ENCODE results near the gene EDEM1.

EDEM1 gene

DNA sequence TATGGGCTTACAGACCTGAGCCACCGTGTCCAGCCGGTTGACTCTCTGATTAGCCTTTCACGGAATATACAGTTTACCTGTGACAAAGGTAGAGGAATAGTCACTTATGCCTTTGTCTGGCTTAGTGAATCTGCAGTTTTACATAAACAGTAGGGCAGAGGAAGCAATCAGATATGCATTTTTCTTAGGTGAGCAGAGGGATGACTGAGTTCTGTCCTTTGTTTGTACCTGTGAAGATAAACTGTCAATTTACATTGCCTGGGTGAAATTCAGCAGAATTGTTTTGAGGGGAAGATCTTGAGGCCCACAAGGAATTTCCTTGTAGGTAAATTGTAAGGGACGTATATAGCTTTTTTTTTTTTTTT lies 10.8 kb downstream of the EDEM1 start:
- DNase-seq (ENCODE audit: low read depth in 1 of 2, low spot score in 1 of 2) = no peak

DNA sequence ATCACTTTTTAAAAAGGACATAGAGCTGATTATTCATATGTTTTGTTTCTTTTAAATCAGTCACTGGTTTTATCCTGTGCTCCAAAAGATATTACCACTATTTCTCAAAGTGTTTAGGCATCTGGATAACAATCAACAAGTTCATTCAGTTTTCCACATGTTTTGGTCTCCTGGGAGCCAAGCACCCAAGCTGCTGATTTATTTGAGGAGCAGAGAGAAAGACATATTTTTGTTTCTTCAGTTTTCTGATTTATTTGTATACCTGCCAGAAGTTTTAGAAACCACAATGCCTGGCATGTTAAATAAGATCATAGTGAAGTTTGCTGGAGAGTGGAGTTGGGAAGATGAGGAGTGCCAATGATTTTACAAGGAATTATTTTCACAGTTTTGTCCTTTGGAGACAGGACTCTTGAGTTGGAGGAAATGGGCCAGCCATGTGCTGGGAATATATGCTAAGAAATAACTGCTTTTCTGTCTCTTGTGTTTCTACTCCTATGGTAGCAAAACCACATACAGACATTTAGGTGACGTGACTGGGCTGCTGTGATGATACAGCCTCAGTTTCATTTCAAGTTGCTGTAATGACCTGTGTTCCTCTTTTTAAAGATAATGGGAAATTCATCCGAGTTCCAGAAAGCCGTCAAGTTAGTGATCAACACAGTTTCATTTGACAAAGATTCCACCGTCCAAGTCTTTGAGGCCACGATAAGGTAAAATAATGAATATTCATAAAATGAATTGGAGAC lies 11.7 kb downstream of the EDEM1 start:
- DNase-seq (ENCODE audit: low read depth in 1 of 2, low spot score in 1 of 2) = no peak

DNA sequence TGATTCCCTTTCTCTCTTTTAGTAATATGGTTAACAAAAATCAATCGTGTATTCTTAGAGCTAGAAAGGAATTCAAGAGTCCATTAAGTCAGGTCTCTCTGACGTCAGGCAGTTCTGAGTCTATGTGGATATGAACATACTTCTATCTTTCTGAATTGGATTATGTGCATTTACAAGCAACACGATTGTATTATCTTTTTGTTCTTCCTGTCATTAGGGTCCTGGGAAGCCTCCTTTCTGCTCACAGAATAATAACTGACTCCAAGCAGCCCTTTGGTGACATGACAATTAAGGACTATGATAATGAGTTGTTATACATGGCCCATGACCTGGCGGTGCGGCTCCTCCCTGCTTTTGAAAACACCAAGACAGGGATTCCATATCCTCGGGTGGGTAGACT lies 14.0 kb downstream of the EDEM1 start:
- no peak for DNase-seq (ENCODE audit: low read depth in 1 of 2, low spot score in 1 of 2)

DNA sequence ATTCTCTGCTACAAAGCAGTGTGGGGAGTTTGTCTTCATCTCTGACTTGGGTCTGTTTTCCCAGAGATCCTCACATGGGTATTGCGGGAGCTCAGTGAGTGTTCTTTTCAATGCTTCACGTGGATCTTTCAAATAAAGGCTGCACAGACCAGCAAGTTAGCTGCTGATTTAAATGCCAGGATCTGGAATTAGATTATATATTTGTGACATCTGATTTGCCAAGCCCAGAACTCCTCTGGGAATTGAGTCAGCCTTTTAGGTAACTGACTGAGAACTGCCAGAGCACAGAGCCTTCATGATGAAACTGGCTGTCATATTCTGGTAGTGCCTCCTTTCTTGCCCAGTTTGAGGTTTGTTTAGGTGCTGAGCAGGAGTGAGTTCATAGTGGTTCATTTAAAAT lies 14.7 kb downstream of the EDEM1 start:
- no peak for DNase-seq (ENCODE audit: low read depth in 1 of 2, low spot score in 1 of 2)

DNA sequence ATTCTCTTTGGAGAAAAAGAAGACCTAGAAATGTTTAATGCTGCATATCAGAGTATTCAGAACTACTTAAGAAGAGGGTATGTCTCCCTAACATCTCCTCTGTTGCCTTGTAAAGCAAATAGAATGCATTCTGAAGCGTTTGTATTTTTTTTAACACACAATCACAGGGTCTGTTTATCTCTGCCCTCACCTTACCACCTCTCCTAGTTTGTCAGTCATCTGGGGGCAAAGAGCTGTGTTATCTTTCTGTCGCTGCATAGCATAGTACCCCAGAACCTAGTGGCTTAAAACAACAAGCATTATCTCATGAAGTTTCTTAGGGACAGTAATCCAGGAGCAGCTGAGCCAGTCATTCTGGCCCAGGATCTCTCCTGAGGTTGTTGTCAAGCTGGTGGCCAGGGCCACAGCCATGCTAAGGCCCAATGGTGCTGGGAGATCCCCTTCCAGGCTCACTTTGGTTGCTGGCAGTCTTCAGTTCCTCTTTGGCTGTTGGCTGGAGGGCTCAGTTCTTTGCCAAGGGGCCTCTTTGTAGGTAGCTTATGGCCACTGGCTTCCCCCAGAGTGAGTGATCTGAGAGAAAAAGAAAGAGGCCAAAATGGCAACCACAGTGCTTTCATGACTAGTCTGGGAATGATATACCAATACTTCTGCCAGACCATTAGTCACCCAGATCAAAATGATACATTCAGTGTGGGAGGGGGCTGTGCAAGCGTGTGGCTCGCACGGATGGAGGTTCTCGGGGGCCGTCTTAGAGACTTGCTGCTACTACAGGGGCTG lies 17.8 kb downstream of the EDEM1 start:
- DNase-seq (ENCODE audit: low read depth in 1 of 2, low spot score in 1 of 2) = no peak

DNA sequence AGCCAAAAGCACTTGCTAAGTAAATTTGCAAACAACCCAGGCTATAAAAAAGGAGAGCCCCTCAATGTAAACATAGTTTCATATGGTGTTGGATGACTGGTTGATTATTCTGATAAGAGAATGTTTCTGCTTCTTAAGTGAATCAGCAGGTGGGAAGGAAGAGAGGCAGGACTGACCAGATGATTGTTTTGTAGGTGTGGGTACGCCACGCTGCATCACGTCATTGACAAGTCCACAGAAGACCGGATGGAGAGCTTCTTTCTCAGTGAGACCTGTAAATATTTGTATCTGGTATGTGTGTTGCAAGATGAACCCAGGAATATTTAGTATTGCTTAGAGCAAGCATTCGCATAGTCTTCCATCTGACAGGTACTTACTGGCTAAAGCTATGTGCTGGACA lies 23.4 kb downstream of the EDEM1 start:
- no peak for DNase-seq (ENCODE audit: low read depth in 1 of 2, low spot score in 1 of 2)

DNA sequence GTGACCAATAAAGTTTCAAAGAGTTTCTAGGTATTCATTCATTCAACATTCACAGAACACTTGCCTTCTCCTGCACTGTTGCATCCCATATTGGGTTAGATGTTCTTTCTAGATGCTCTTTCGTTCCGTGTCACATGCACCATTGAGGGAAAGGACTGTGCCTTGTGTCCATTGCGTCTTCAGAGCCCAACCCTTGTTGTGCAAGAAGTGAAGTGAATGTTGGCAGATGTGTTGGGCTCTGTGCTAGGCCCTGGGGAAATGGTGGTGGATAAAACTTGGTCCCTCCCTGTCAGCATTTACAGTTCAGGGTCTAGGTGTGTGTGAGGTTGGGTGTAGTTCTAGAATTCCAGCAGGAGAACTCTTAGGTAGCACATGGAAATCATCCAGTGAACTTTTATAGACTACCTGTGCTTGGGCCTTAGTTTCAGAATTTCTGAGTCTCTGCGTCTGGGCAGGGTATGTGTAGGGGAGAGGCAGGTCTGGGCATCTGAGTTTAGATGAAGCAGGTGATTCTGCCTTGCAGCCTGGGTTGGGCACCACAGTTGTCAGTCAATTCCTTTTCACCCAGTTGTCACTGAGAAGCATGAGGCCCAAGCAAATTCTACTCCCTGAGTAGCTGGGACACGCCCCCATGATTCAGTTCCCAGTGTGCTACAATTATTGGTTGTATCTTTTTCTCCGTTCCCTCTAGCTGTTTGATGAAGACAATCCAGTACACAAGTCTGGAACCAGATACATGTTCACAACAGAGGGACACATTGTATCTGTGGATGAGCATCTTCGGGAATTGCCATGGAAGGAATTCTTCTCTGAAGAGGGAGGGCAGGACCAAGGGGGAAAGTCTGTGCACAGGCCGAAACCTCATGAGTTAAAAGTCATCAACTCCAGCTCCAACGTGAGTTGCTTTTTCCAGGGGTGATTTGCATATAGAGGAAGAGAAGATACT lies 25.4 kb downstream of the EDEM1 start:
- DNase-seq (ENCODE audit: low read depth in 1 of 2, low spot score in 1 of 2) = no peak

DNA sequence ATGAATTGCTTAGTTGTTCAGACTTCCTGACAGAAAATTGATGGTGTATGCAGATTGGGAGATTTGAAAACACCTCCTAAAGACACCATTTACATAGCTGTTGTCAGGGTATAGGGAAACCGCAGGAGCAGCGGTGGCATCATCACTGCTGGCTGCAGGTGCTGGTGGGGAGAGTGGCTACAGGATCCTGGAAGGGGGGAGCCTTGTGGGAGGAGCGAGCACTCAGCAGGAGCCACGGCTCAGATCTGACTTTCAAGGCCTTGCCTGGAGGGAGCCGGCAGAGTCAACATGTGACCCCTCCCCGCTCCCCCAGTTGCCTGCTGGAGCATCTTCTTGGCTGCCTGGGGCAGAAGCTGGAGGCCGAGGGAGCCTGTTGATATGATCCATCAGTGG lies 26.1 kb downstream of the EDEM1 start:
- DNase-seq (ENCODE audit: low read depth in 1 of 2, low spot score in 1 of 2) = no peak

DNA sequence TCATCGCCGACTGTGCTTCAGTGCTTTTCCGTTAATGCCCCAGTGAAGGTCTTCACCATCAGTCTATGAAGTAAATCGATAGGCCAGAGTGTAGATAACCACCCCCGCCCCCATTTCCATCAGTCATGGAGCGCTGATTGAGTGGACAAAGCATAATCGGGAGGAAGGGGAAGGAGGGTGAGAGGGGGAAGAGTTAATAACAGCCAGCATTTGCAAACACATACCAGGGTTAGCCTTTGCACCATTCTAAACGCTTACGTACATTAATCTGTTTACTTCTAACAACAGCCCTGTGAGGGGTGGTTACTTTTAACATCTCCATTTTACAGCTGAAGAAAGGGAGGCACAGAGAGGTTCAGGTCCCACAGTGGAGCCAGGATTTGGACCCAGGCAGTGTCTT lies 26.8 kb downstream of the EDEM1 start:
- DNase-seq (ENCODE audit: low read depth in 1 of 2, low spot score in 1 of 2) = no peak

DNA sequence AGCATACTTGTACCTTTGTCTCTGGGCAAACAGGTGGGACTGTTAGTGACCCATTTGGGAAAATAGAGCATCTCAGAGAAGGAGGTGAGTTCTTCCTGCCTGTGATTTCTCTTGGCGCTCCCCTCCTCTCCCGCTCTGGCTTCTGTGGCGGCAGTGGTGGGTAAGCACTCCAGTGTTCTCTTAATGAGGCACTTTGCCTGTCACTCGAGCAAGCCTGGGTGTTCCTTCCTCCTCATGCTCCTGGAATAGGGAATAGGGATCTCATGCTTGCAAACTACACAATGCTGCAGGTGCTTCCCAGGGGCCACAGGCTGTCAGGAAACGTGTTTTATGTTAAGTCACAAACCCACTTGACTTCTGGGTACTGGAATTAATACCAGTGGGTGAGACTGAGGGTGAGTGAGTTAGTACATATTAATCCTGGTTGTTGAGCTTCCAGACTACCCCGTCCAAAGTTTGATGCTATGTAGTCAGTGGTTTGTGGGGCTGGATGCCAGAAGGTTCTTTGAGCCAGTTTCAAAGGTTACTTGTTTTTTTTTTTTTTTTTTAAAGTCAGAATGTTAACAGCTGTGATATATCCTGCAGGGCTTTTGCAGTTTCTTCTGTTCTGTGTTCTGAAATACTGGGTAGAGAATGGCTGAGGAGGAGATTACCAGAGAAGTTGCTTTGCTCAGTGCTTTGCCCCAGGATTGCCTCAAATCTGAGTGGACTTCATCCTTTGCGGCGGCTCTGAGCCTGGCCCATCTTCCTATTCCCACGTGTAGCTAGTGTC lies 30.5 kb downstream of the EDEM1 start:
- DNase-seq (ENCODE audit: low read depth in 1 of 2, low spot score in 1 of 2) = no peak

DNA sequence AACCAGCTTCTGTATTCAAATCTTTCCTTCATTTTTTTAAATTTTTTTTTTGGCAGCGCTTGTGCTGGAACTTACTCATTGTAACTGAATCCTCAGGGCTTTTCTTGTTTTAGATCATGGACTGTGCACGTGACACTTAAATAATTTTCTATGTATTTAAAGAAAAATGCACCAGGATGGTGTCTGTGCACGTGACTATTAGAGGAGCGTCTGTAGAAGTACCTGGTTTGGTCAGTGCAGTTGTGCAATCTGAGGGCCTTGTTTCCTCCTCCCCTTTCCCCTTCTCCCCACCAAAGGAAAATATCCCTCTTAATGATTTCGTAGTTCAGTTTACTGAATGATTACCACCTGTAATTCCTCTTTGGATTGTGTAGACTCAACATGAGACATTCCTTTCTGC lies 31.3 kb downstream of the EDEM1 start:
- DNase-seq (ENCODE audit: low read depth in 1 of 2, low spot score in 1 of 2) = no peak

DNA sequence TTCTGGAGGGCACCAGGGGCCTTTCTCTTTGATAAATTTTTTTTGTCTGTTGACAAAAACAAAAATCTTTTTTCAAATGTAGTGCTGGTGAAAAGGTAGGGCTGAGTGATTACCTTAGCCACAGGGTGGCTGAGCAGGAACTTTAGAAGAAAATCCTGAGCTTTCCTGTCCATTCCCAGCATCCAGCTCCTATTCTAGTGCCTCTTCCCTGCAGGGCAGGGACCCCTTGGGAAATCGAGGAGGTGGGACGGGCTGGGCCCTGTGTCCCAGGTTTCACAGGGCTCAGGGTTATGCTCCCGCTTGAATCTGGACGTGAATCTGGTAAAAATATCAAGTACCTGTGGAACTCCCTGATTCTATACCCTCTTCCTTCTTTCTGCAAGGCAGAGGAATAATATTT lies 31.7 kb downstream of the EDEM1 start:
- DNase-seq (ENCODE audit: low read depth in 1 of 2, low spot score in 1 of 2) = no peak

DNA sequence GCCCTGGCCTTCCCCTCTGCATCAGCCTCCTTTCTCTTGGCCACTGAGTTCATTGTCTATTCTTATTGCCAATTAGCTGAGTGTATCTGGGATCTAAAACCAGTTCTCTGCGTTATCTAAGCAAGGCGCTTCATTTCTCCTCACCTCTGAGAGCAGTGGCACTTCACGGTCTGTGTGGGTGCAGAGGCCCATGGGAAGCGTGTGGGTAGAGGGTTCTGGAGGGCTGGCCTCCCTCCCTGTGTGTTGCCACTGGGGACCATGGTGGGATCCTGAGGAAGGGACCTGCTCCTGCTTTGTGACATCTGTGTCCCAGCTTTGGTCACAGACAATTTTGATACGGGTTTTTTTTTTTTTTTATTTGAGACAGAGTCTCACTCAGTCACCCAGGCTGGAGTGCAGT lies 32.7 kb downstream of the EDEM1 start:
- no peak for DNase-seq (ENCODE audit: low read depth in 1 of 2, low spot score in 1 of 2)

DNA sequence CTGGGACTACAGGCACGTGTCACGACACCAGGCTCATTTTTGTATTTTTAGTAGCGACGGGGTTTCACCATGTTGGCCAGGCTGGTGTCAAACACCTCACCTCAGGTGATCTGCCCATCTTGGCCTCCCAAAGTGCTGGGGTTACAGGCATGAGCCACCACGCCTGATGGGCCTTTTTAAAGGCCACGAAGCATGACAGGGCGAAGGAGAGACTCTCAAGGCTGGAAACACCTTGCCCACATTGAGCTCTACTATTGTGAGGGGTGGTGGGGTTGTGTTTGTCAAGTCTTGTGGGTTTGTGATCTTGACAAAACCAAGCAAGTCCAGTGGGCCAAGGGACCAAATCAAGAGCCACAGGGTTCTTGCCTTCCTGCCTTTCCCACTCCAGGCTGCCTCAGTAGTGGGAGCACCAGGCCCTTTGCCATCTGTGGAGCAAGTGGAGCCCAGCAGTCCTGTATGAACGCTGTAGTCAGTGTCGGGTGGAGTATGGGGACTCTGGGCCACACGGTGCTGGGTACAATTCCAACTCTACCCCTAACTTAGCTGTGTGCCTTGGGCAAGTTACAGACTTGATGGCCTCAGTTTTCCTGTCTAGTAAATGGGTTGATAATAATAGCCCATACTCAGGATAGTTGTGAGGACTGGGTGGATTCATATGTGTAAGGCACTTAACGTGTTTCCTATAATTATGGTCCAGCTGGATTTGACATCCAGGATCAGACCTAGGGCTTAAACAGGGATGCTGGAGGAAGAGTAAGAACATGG lies 33.3 kb downstream of the EDEM1 start:
- no peak for DNase-seq (ENCODE audit: low read depth in 1 of 2, low spot score in 1 of 2)

DNA sequence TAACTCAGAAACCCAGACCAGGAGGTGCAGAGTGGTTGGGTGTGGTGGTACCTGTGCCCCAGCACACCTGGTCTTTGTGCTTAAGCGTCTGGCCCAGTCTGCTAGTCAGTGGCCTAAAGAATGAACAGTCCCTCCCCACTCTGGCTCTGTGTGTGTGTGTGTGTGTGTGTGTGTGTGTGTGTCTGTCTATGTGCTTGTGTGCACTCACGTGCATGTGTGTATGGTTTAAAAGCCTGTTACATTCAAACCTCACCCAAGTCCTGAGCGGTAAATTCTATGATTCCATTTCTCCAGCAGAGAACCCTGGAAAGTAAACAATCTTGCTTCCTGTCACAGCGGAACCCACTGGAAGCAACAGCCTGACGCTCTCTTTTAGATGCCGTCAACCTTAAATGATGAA lies 34.2 kb downstream of the EDEM1 start:
- DNase-seq (ENCODE audit: low read depth in 1 of 2, low spot score in 1 of 2) = no peak

DNA sequence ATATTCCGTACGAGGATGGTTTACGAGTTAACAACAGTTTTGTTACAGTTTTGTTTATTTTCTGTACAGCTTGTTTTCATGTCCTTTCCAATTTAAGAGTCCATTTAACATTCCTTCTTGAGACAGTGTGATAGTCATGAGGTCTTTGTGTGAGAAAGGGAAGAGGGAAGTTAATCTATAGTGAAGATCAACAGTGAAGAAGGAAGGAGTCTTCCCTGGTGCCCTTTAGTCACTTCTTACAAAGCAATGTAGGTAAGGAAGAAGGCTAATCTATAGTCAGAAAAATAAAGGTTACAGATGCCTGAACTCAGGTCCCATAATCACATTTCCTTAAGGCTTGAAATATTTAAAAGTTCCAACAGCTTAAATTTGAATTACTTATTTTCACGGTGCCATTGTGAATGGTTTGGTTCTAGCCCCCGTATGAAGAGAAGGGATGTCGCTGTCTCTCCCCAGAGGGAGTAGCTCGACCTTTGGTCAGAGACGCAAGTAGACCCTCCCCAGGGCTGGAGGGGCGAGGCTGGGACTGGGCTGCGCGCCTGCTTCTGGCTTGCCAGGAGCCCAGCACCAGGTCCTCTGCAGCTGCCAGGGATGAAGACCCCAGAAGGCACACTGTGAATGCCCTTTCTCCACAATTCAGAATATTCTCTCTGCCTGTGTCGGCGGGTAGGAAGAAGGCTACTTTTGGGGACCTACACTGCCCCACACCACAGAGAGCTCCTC lies 34.9 kb downstream of the EDEM1 start:
- DNase-seq (ENCODE audit: low read depth in 1 of 2, low spot score in 1 of 2) = no peak

DNA sequence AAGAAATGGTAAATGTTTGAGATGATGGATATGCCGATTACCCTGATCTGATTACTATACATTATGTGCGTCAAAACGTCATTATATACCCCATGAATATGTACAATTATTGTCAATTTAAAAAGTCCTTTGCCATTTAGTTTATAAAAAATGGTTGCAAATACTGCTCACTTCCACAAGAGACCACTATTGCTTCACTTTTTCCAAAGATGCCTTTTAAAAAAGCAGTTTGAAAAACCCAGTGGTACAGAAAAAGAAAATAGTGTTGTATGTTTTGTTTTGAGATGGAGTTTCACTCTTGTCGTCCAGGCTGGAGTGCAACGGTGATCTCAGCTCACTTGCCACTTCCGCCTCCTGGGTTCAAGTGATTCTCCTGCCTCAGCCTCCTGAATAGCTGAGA lies 39.3 kb downstream of the EDEM1 start:
- no peak for DNase-seq (ENCODE audit: low read depth in 1 of 2, low spot score in 1 of 2)

DNA sequence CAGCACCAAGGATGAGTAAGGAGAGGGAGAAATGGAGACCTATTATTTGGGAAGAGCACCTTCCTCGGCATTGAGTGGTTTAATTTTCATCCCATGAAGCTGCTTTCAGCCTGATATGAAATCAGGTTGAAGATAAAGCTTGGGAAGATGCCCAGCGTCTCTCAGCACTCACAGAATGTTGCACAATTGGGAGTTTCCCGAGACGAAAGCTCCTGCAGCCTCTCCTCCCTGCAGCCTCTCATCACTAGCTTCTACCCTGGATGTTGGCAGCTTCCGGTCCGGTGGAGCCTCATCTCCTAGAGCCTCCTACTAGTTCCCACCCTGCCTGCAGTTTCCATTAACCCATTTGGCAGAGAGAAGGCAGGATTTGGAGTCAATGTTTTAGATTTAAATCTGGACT lies 40.3 kb downstream of the EDEM1 start:
- DNase-seq (ENCODE audit: low read depth in 1 of 2, low spot score in 1 of 2) = no peak

DNA sequence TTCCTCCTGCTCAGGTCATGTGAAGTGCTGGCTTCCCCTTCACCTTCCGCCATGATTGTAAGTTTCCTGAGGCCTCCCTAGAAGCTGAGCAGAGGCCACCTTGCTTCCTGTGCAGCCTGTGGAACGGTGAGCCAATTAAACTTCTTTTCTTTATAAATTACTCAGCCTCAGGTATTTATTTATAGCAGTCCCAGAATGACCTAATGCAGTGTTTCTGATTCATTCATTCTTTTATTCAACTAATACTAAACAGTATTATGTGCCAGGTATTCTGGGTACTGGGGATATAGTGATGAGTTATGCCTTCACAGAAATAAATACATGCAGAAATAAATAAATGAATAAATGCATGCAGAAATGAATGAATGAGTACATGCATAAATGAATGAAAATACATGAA lies 41.9 kb downstream of the EDEM1 start:
- no peak for DNase-seq (ENCODE audit: low read depth in 1 of 2, low spot score in 1 of 2)

DNA sequence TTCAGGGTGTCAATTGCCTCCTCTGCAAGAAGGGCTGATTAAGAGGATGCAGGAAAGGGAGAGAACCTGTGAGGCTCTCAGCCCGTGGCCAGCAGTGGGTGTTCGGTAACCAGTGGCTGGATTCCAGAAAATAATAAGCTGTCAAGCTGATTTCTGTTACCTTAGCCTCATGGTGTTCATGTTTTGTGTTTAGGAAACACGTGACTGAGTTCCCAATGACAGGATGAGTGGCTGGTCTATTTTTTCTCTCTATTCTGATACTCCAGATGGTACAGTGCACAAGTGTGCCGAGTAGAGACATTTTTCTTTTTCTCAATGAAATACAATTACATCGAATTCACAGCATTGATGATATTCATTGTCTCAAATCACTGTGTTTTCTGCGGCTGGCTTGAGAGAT lies 43.6 kb downstream of the EDEM1 start:
- DNase-seq (ENCODE audit: low read depth in 1 of 2, low spot score in 1 of 2) = no peak

Measured in activated CD4-positive, alpha-beta T cell treated with anti-CD3 and anti-CD28 coated beads, Interleukin-2, amount 50 U/mL, for 24 hours (primary cell).